ENCODE data around the gene ZNF552. TPM values are rescaled to one million over a fixed set of nuclear protein-coding genes. Genes with fewer than 3 reads are reported as not detected.

ZNF552 gene
- total and polyA plus RNA-seq, 2 of the 13 experiments (the other 11 are each of a cell fraction or from before 2014, with no cell fraction given), result 8.1 to 16.6 TPM

GRCh38 chr19:57814505-57815246, at the start of gene ZNF552 (continued):
- TF ChIP-seq RERE (CRISPR knock-in tag; IDR thresholded peaks at IDR 0.05; ENCODE audit: low read depth) (no peak), GABPA (IDR thresholded peaks at IDR 0.05; ENCODE audit: low read depth, low read length) (peak; percentile 71), GABPA (CRISPR knock-in tag; IDR thresholded peaks at IDR 0.05; ENCODE audit: low read depth) (peak; percentile 95), HNF4G (IDR thresholded peaks at IDR 0.05; ENCODE audit: borderline replicate concordance, low read depth, low read length) (no peak), HNF4G (CRISPR knock-in tag; IDR thresholded peaks at IDR 0.05; ENCODE audit: borderline replicate concordance, low read depth) (0 out of 2 replicates have a peak, but pooled peaks have one; percentile 43), GABPB1 (CRISPR knock-in tag; IDR thresholded peaks at IDR 0.05) (peak; percentile 93), MXD4 (CRISPR knock-in tag; IDR thresholded peaks at IDR 0.05) (peak; percentile 70; the same call in 1 of the 2 replicates), ZNF629 (CRISPR knock-in tag; conservative IDR thresholded peaks at IDR 0.05) (0 out of 2 replicates have a peak, but pooled peaks have one; percentile 21), ZNF484 (CRISPR knock-in tag; IDR thresholded peaks at IDR 0.05; ENCODE audit: borderline replicate concordance, low read depth) (no peak), HNRNPH1 (optimal IDR thresholded peaks at IDR 0.05; ENCODE audit: low read depth, low read length) (no peak), EHMT2 (IDR thresholded peaks at IDR 0.05; ENCODE audit: borderline replicate concordance, low read depth, low read length) (no peak), RFX1 (IDR thresholded peaks at IDR 0.05) (no peak), ZNF790 (CRISPR knock-in tag; IDR thresholded peaks at IDR 0.05; ENCODE audit: borderline replicate concordance) (no peak), TEAD2 (CRISPR knock-in tag; IDR thresholded peaks at IDR 0.05) (no peak), ZNF468 (CRISPR knock-in tag; IDR thresholded peaks at IDR 0.05) (no peak), DR1 (CRISPR knock-in tag; IDR thresholded peaks at IDR 0.05) (peak; percentile 87), ATRX (CRISPR knock-in tag; IDR thresholded peaks at IDR 0.05; ENCODE audit: borderline replicate concordance) (no peak), SMARCC2 (IDR thresholded peaks at IDR 0.05) (no peak), ZNF326 (CRISPR knock-in tag; IDR thresholded peaks at IDR 0.05; ENCODE audit: borderline replicate concordance) (no peak), FOXP1 (IDR thresholded peaks at IDR 0.05) (no peak), FOXP1 (CRISPR knock-in tag; IDR thresholded peaks at IDR 0.05) (no peak)
- TF ChIP-seq, protein P1, sequence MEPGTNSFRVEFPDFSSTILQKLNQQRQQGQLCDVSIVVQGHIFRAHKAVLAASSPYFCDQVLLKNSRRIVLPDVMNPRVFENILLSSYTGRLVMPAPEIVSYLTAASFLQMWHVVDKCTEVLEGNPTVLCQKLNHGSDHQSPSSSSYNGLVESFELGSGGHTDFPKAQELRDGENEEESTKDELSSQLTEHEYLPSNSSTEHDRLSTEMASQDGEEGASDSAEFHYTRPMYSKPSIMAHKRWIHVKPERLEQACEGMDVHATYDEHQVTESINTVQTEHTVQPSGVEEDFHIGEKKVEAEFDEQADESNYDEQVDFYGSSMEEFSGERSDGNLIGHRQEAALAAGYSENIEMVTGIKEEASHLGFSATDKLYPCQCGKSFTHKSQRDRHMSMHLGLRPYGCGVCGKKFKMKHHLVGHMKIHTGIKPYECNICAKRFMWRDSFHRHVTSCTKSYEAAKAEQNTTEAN (CRISPR knock-in tag; conservative IDR thresholded peaks at IDR 0.05), result 0 out of 2 replicates have a peak, but pooled peaks have one; percentile 47
- TF ChIP-seq, protein P2, sequence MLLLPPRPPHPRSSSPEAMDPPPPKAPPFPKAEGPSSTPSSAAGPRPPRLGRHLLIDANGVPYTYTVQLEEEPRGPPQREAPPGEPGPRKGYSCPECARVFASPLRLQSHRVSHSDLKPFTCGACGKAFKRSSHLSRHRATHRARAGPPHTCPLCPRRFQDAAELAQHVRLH (CRISPR knock-in tag; IDR thresholded peaks at IDR 0.05; ENCODE audit: borderline replicate concordance, low read depth), result peak; percentile 39; the same call in 1 of the 2 replicates
- TF ChIP-seq, protein P3, sequence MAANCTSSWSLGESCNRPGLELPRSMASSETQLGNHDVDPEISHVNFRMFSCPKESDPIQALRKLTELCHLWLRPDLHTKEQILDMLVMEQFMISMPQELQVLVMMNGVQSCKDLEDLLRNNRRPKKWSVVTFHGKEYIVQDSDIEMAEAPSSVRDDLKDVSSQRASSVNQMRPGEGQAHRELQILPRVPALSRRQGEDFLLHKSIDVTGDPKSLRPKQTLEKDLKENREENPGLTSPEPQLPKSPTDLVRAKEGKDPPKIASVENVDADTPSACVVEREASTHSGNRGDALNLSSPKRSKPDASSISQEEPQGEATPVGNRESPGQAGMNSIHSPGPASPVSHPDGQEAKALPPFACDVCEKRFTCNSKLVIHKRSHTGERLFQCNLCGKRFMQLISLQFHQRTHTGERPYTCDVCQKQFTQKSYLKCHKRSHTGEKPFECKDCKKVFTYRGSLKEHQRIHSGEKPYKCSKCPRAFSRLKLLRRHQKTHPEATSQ (CRISPR knock-in tag; IDR thresholded peaks at IDR 0.05; ENCODE audit: borderline replicate concordance), result no peak
